ENCODE measurements around the gene TLN1. TPM values are rescaled to one million over a fixed set of nuclear protein-coding genes. Genes with fewer than 3 reads are reported as not detected.

Gene TLN1
- total RNA-seq, 1 donor from 2014 or later: 90.8 TPM

DNA sequence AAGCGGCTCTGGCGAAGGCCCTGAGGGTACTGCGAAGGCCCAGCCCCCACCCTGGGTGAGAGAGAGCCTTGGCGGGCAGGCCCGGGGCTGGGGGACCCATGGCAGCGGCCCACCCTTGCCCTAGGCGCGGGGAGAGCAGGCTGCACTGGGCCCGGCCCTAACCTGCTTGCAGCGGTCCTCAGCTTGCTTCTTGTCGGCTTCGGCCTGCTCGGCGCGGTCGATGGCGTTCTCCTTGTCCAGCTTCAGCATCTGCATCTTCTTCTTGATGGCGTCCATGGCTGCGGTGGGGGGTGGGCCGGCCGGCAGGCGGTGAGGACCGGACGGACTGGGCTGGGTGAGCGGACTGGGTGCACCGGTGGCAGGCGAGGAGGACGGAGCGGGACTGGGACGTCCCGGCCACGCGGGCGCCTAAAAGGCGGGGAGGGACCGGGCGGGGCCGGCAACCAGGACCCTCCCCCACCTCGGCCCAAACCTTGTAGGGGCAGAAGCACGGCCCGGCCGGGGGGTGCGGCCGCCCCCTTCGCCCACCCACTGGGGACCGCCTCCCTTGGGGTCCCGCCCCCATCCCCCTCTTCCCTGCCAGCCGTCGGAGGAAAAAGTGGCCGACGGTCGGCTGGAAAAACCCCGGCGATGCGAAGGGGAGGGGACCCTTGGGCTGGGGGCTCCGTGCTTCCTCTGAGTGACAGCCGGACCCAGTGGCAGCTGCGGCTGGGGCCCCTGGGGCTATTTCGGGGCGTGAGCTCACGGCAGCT lies 42.3 kb downstream of the TLN1 start, which contains the start of gene TPM2:
TSS of gene TPM2 (minus strand) at position 384 of the 752 bp plus-strand sequence. CDS start at position 276, 108 bp downstream.
- Histone ChIP-seq H3K9ac (ENCODE audit: low read depth in 1 of 3, low read length in 3 of 3) (peak within 1 kb of the TSS; percentile 99 to 100 (median 100)), H3K36me3 (ENCODE audit: control insufficient read depth in 3 of 3, insufficient read depth in 3 of 3, low read length in 3 of 3) (peaks cover 26 to 40% (median 32%) of the 10 kb centered on the region in 3 donors), H3K4me3 (ENCODE audit: low read length in 3 of 3) (peak within 1 kb of the TSS; percentile 90 to 98 (median 96)), H3K27ac (ENCODE audit: low read depth, low read length) (peak within 1 kb of the TSS; percentile 98), H3K9me3 (ENCODE audit: control insufficient read depth in 3 of 3, low read length in 3 of 3) (no peaks in the 10 kb centered on the region), H3K4me1 (ENCODE audit: control insufficient read depth in 3 of 3, insufficient read depth in 3 of 3, low read length in 3 of 3) (peaks cover 30 to 53% (median 31%) of the 10 kb centered on the region in 3 donors), H3K27me3 (ENCODE audit: control insufficient read depth in 3 of 3, insufficient read depth in 3 of 3, low read length in 3 of 3) (no peaks in the 10 kb centered on the region)

DNA sequence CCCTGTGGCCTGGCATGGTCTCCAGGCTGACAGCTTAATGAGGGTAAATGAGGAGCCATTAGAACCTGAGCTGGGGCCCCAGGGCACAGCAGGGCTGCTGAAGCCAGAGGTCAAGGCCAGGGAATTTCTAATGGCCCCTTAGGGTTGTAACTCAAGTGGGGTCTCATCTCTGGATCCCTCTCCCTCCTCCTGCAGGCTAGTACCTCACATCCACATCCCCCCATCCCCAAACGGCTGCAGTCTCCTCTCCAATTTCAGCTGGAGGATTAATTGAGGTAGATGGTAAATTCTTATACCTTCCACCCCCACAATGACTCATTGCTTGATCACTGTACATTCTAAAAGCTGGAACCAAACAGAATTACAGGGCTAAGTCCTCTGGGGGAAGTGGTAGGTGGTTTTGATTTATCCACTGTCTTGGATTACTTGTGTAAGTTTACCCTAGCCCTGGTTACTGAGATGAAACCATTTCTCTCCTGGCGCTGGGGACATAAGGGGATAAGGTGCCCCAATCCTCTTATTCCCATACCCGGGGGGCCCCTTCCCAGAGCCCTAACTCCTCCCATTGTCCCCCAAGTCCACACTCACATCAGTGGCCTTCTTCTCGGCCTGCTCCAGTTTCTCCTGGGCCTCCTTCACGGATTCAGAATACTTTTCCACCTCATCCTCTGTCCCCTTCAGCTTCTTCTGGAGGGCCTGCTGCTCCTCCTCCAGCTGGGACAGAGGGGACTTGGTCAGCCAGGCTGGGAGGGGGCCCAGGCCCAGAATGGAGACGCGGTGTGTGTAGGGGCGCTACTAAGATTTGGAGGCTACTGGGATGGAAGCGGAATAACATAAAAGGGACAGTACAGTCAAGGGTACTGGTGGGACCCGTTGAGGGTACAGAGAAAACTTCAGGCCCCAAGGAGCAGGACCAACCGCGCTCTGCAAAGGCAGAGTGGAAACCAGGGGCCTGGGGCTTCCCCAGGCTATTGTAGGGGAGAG lies 43.1 kb downstream of the TLN1 start:
- Histone ChIP-seq H3K4me3 (ENCODE audit: low read length in 3 of 3) (peak overlapping the region; percentile 90 to 98 (median 96)), H3K9me3 (ENCODE audit: control insufficient read depth in 3 of 3, low read length in 3 of 3) (no peaks in the 10 kb centered on the region), H3K36me3 (ENCODE audit: control insufficient read depth in 3 of 3, insufficient read depth in 3 of 3, low read length in 3 of 3) (peaks cover 35 to 48% (median 40%) of the 10 kb centered on the region in 3 donors), H3K27ac (ENCODE audit: low read depth, low read length) (peak overlapping the region; percentile 98), H3K4me1 (ENCODE audit: control insufficient read depth in 3 of 3, insufficient read depth in 3 of 3, low read length in 3 of 3) (peaks cover 31 to 62% (median 37%) of the 10 kb centered on the region in 3 donors), H3K27me3 (ENCODE audit: control insufficient read depth in 3 of 3, insufficient read depth in 3 of 3, low read length in 3 of 3) (no peaks in the 10 kb centered on the region), H3K9ac (ENCODE audit: low read depth in 1 of 3, low read length in 3 of 3) (peak overlapping the region; percentile 99 to 100 (median 100))

DNA sequence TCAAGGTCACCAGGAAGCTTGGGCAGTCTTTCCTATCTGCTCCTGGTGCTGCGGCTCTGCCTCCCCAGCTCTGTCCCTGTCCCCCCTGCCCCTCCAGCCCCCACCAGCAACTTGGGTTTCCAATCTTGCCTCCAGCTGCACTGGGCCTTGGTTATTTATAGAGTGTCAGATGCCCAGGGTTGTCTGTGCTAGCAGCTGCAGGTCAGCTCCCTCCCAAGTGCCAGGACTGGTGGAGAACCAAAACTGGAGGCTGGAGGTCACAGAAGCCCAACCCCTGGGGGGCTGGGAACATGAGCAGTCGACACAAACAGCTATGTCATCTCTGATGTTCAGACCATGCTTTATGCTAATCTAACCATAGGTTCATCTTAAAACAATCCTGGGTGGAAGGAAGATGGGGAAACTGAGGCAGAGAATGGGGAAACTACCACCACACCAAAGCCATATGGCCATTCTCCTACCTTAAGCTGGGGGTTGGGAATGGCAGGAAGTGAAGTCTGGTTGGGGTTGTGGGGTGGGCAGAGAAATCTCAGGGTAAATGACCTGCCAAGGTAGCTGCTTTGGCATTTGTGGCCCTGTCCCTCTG lies 43.9 kb downstream of the TLN1 start:
- Histone ChIP-seq H3K9me3 (ENCODE audit: control insufficient read depth in 3 of 3, low read length in 3 of 3) (no peaks in the 10 kb centered on the region), H3K4me1 (ENCODE audit: control insufficient read depth in 3 of 3, insufficient read depth in 3 of 3, low read length in 3 of 3) (peaks cover 31 to 70% (median 37%) of the 10 kb centered on the region in 3 donors), H3K4me3 (ENCODE audit: low read length in 3 of 3) (peak overlapping the region; percentile 90 to 98 (median 96)), H3K36me3 (ENCODE audit: control insufficient read depth in 3 of 3, insufficient read depth in 3 of 3, low read length in 3 of 3) (peaks cover 43 to 56% (median 48%) of the 10 kb centered on the region in 3 donors), H3K27ac (ENCODE audit: low read depth, low read length) (peak overlapping the region; percentile 98), H3K27me3 (ENCODE audit: control insufficient read depth in 3 of 3, insufficient read depth in 3 of 3, low read length in 3 of 3) (no peaks in the 10 kb centered on the region), H3K9ac (ENCODE audit: low read depth in 1 of 3, low read length in 3 of 3) (peak overlapping the region; percentile 99 to 100 (median 100))

DNA sequence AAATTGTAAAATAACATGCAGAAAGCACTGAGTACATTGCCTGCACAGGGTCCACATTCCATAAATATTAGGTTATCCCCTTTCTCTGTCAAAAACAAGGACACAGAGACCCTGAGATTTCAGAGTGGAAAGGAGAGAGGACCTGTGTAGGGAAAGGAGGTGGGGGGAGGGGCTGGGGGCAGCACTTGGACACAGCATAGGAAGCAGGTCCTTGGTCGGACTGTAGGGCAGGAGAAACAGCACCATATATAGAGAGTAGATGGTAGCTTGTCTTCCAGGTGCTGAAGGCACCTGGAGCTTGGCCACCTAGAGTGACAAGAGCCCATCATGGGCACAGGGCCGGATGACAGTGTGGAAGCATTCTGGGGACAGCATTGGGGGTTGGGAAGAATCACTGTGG lies 44.7 kb downstream of the TLN1 start:
- Histone ChIP-seq H3K27me3 (ENCODE audit: control insufficient read depth in 3 of 3, insufficient read depth in 3 of 3, low read length in 3 of 3) (no peaks in the 10 kb centered on the region), H3K4me1 (ENCODE audit: control insufficient read depth in 3 of 3, insufficient read depth in 3 of 3, low read length in 3 of 3) (peaks cover 31 to 77% (median 37%) of the 10 kb centered on the region in 3 donors), H3K36me3 (ENCODE audit: control insufficient read depth in 3 of 3, insufficient read depth in 3 of 3, low read length in 3 of 3) (peaks cover 49 to 63% (median 56%) of the 10 kb centered on the region in 3 donors), H3K27ac (ENCODE audit: low read depth, low read length) (peak overlapping the region; percentile 98), H3K4me3 (ENCODE audit: low read length in 3 of 3) (peak overlapping the region; percentile 90 to 98 (median 96)), H3K9me3 (ENCODE audit: control insufficient read depth in 3 of 3, low read length in 3 of 3) (no peaks in the 10 kb centered on the region), H3K9ac (ENCODE audit: low read depth in 1 of 3, low read length in 3 of 3) (peak overlapping the region; percentile 99 to 100 (median 100))

GRCh38 chr9:35686222-35687203 lies 45.5 kb downstream of the TLN1 start:
- peak overlapping the region; percentile 98 for H3K27ac ChIP-seq (ENCODE audit: low read depth, low read length)
- peaks cover 31 to 77% (median 34%) of the 10 kb centered on the region in 3 donors for H3K4me1 ChIP-seq (ENCODE audit: control insufficient read depth in 3 of 3, insufficient read depth in 3 of 3, low read length in 3 of 3)
- peaks cover 49 to 63% (median 56%) of the 10 kb centered on the region in 3 donors for H3K36me3 ChIP-seq (ENCODE audit: control insufficient read depth in 3 of 3, insufficient read depth in 3 of 3, low read length in 3 of 3)
- no peaks in the 10 kb centered on the region for H3K27me3 ChIP-seq (ENCODE audit: control insufficient read depth in 3 of 3, insufficient read depth in 3 of 3, low read length in 3 of 3)
- H3K4me3 ChIP-seq (ENCODE audit: low read length in 3 of 3): peak overlapping the region; percentile 90 to 98 (median 96)
- peak overlapping the region; percentile 99 to 100 (median 100) for H3K9ac ChIP-seq (ENCODE audit: low read depth in 1 of 3, low read length in 3 of 3)
- no peaks in the 10 kb centered on the region for H3K9me3 ChIP-seq (ENCODE audit: control insufficient read depth in 3 of 3, low read length in 3 of 3)

GRCh38 chr9:35685506-35685905 lies 46.5 kb downstream of the TLN1 start:
- Histone ChIP-seq H3K36me3 (ENCODE audit: control insufficient read depth in 3 of 3, insufficient read depth in 3 of 3, low read length in 3 of 3) (peaks cover 49 to 63% (median 56%) of the 10 kb centered on the region in 3 donors), H3K4me1 (ENCODE audit: control insufficient read depth in 3 of 3, insufficient read depth in 3 of 3, low read length in 3 of 3) (peaks cover 28 to 73% (median 30%) of the 10 kb centered on the region in 3 donors), H3K9me3 (ENCODE audit: control insufficient read depth in 3 of 3, low read length in 3 of 3) (no peaks in the 10 kb centered on the region), H3K27me3 (ENCODE audit: control insufficient read depth in 3 of 3, insufficient read depth in 3 of 3, low read length in 3 of 3) (no peaks in the 10 kb centered on the region), H3K27ac (ENCODE audit: low read depth, low read length) (peak overlapping the region; percentile 98), H3K9ac (ENCODE audit: low read depth in 1 of 3, low read length in 3 of 3) (peak overlapping the region; percentile 99 to 100 (median 100)), H3K4me3 (ENCODE audit: low read length in 3 of 3) (peak overlapping the region; percentile 75 to 98 (median 96))

DNA sequence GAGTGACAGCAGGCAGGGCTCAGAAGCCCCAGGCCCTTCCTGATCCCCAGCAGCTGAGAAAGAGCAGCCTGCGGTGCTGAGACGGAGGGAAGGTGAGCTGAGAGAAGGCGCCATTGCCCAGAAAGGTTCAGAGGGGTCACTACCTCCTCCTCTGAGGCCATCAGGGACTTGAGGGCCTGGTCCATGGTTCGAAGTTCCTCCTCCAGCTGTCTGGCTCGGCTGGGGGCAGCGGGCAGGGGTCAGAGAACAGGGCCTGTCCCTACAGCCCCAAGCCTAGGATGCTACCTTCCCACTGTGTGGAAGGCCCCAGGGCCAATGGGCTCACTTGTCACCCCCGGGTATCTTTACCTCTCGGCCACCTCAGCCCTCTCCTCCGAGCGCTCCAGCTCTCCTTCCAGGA lies 47.1 kb downstream of the TLN1 start:
- Histone ChIP-seq H3K4me3 (ENCODE audit: low read length in 3 of 3) (peak overlapping the region; percentile 75 to 98 (median 96)), H3K27ac (ENCODE audit: low read depth, low read length) (peak overlapping the region; percentile 98), H3K36me3 (ENCODE audit: control insufficient read depth in 3 of 3, insufficient read depth in 3 of 3, low read length in 3 of 3) (peaks cover 49 to 63% (median 56%) of the 10 kb centered on the region in 3 donors), H3K4me1 (ENCODE audit: control insufficient read depth in 3 of 3, insufficient read depth in 3 of 3, low read length in 3 of 3) (peaks cover 28 to 73% (median 30%) of the 10 kb centered on the region in 3 donors), H3K9ac (ENCODE audit: low read depth in 1 of 3, low read length in 3 of 3) (peak overlapping the region; percentile 99 to 100 (median 100)), H3K27me3 (ENCODE audit: control insufficient read depth in 3 of 3, insufficient read depth in 3 of 3, low read length in 3 of 3) (no peaks in the 10 kb centered on the region), H3K9me3 (ENCODE audit: control insufficient read depth in 3 of 3, low read length in 3 of 3) (no peaks in the 10 kb centered on the region)

GRCh38 chr9:35683323-35683722 lies 48.7 kb downstream of the TLN1 start:
- Histone ChIP-seq H3K27ac (ENCODE audit: low read depth, low read length) (peak overlapping the region; percentile 98), H3K36me3 (ENCODE audit: control insufficient read depth in 3 of 3, insufficient read depth in 3 of 3, low read length in 3 of 3) (peaks cover 49 to 53% (median 49%) of the 10 kb centered on the region in 3 donors), H3K9me3 (ENCODE audit: control insufficient read depth in 3 of 3, low read length in 3 of 3) (no peaks in the 10 kb centered on the region), H3K9ac (ENCODE audit: low read depth in 1 of 3, low read length in 3 of 3) (no peak overlapping the region), H3K27me3 (ENCODE audit: control insufficient read depth in 3 of 3, insufficient read depth in 3 of 3, low read length in 3 of 3) (no peaks in the 10 kb centered on the region), H3K4me1 (ENCODE audit: control insufficient read depth in 3 of 3, insufficient read depth in 3 of 3, low read length in 3 of 3) (peaks cover 27 to 62% (median 29%) of the 10 kb centered on the region in 3 donors), H3K4me3 (ENCODE audit: low read length in 3 of 3) (no peak overlapping the region)
